Glutamatergic neuron (in vitro differentiated cells): Measurements from ENCODE around the gene BBLN. TPM values are rescaled to one million over a fixed set of nuclear protein-coding genes. Genes with fewer than 3 reads are reported as not detected.

Experiments used
- DNase-seq: peaks from one replicate; pipeline ENCODE4 v3.0.0; 2022
- H3K27ac Mint-ChIP-seq: one replicate; pipeline ENCODE4 v1.8.0; 2020; ENCODE audit warnings: mild to moderate bottlenecking, mixed read lengths, inconsistent platforms; ENCODE audit not compliant: unreplicated experiment
- H3K27me3 Mint-ChIP-seq: one replicate; pipeline ENCODE4 v1.8.0; 2020; ENCODE audit warnings: mild to moderate bottlenecking, moderate library complexity, mixed read lengths, inconsistent platforms; ENCODE audit not compliant: unreplicated experiment
- H3K36me3 Mint-ChIP-seq: one replicate; pipeline ENCODE4 v1.8.0; 2020; ENCODE audit warnings: mild to moderate bottlenecking, mixed read lengths, inconsistent platforms; ENCODE audit not compliant: unreplicated experiment
- H3K4me1 Mint-ChIP-seq: one replicate; pipeline ENCODE4 v1.8.0; 2020; ENCODE audit warnings: mild to moderate bottlenecking, low read depth, mixed read lengths, inconsistent platforms; ENCODE audit not compliant: unreplicated experiment
- H3K4me3 Mint-ChIP-seq: one replicate; pipeline ENCODE4 v1.8.0; 2020; ENCODE audit warnings: mild to moderate bottlenecking, mixed read lengths, inconsistent platforms; ENCODE audit not compliant: unreplicated experiment
- H3K9me3 Mint-ChIP-seq: one replicate; pipeline ENCODE4 v1.8.0; 2020; ENCODE audit warnings: mild to moderate bottlenecking, moderate library complexity, mixed read lengths, inconsistent platforms; ENCODE audit not compliant: unreplicated experiment
- total RNA-seq: library from RNA; stranded (reverse); fragmentation: NEBNext Ultra II Directional; extraction: Animal tissue kit (Norgen Biotek cat#: 25700); gene quantifications from one replicate; pipeline ENCODE4 v1.2.1, GENCODE V29; 2021; ENCODE audit not compliant: unreplicated experiment
- TF ChIP-seq, protein P1 (sequence below): fragments of 200-600 bp; sonication (generic); IDR thresholded peaks from one replicate; pipeline ENCODE4 v1.5.0; 2021; ENCODE audit not compliant: partially characterized antibody, unreplicated experiment

Gene BBLN
- total RNA-seq, 1 donor from 2014 or later, result 147 TPM

DNA sequence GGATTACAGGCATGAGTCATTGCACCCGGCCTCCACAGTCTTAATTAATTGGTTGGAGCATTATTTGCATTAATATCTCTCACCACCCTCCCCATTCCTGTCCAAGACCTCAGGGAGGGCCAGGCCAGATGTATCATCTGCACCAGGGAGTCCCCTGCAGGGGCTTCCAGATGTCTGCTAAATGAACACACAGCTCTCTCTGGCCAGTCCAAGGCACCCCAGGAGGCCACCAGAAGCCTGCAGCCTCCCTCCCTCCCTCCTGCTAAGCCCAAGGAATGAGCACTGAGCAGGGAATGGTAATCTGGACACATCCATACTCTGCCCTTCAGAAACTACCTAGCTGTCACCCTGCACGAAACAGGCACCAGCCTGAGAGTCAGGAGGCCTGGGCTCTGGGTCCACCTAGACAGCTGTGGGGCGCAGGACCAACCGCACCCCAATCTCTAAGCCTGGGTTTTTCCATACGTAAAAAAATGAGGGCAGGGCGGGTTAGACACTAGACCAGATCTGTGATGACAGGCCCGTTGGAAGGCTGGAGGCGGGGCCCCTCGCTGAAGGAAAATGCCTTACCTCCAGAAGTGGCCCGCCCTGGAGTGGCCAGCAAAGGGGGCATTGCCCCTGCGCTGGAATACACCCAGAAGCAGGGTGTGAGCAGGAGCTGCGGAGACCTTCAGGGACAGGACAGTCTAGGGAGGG is 23.0 kb downstream of the BBLN start:
- H3K4me1 Mint-ChIP-seq, result peaks cover 3% of the 10 kb centered on the region
- no peak for DNase-seq
- TF ChIP-seq, protein P1, sequence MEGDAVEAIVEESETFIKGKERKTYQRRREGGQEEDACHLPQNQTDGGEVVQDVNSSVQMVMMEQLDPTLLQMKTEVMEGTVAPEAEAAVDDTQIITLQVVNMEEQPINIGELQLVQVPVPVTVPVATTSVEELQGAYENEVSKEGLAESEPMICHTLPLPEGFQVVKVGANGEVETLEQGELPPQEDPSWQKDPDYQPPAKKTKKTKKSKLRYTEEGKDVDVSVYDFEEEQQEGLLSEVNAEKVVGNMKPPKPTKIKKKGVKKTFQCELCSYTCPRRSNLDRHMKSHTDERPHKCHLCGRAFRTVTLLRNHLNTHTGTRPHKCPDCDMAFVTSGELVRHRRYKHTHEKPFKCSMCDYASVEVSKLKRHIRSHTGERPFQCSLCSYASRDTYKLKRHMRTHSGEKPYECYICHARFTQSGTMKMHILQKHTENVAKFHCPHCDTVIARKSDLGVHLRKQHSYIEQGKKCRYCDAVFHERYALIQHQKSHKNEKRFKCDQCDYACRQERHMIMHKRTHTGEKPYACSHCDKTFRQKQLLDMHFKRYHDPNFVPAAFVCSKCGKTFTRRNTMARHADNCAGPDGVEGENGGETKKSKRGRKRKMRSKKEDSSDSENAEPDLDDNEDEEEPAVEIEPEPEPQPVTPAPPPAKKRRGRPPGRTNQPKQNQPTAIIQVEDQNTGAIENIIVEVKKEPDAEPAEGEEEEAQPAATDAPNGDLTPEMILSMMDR, result no peak
- peak overlapping the region; percentile 70 for H3K27ac Mint-ChIP-seq
- no peak overlapping the region for H3K4me3 Mint-ChIP-seq
- H3K27me3 Mint-ChIP-seq, result peaks cover 4% of the 10 kb centered on the region
- peaks cover 6% of the 10 kb centered on the region for H3K36me3 Mint-ChIP-seq
- H3K9me3 Mint-ChIP-seq, result peaks cover 3% of the 10 kb centered on the region

DNA sequence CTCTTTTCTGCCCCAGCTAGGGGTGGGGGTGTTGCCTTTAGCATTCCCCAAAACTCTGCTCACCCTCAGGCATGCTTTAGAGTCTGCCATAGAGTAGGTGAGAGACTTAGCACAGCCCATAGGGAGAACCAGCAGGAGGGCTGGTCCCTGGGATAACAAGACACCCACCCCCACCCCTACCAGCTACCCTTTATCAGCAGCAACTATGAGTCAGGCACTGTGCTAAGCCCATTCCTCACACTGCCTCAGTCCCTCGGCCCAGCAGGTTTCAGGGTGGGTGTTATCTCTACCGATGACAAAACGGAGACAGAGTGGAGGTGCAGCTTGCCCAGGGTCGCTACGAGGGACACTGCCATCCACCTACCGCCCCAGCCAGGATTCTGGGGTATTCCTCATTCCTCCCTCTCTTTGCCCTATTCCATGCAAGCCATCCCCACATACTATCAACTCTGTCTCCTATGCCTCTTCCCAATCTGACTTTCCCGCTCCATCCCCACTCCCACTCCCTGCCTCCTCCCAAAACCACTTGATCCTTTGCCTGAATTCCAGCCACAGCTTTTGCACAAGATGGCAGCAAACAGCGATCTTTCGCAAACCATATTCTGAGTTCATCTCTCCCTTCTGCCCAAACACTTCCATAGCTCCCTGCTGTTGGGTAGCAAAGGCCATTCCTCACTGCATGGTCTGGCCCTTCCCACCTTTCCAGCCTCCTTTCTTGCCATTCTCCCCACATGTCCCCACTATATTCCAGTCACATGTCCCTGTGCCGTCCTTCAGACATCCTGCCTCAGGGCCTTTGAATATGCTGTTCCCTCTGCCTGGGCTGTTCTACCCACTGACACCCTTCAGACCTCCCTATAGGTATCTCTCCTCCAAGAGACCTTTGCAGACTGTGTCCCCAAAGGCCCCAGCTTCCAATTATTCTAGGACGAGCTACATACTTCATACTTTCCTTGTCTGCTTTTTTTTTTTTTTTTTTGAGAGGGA is 26.2 kb downstream of the BBLN start:
- TF ChIP-seq, protein P1, result no peak
- Mint-ChIP-seq H3K27ac (no peak overlapping the region), H3K4me3 (no peak overlapping the region), H3K36me3 (peaks cover 6% of the 10 kb centered on the region), H3K9me3 (peaks cover 4% of the 10 kb centered on the region), H3K4me1 (peaks cover 6% of the 10 kb centered on the region), H3K27me3 (peaks cover 7% of the 10 kb centered on the region)
- DNase-seq, result no peak

DNA sequence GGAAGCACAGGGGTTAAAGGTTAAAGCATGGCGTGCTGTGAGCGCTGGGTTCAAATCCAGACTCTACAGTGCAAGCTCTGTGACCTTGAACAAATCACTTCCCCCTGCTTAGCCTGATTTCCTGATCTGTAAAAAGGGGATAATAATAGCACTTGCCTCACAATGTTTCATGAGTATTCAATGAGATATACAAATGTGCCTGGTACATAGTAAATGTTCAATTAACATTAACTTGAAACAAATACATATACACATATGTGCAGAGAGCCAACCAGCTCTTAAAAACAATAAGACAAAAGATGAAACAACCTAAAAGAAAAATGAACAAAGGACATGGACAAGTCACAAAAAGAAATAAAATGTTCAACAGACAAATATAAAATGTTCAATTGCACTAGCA is 27.3 kb downstream of the BBLN start:
- no peak for DNase-seq
- H3K4me3 Mint-ChIP-seq, result no peak overlapping the region
- H3K4me1 Mint-ChIP-seq, result peaks cover 3% of the 10 kb centered on the region
- no peak overlapping the region for H3K27ac Mint-ChIP-seq
- peaks cover 4% of the 10 kb centered on the region for H3K9me3 Mint-ChIP-seq
- TF ChIP-seq, protein P1, result no peak
- H3K27me3 Mint-ChIP-seq, result peaks cover 10% of the 10 kb centered on the region
- H3K36me3 Mint-ChIP-seq, result peaks cover 6% of the 10 kb centered on the region

DNA sequence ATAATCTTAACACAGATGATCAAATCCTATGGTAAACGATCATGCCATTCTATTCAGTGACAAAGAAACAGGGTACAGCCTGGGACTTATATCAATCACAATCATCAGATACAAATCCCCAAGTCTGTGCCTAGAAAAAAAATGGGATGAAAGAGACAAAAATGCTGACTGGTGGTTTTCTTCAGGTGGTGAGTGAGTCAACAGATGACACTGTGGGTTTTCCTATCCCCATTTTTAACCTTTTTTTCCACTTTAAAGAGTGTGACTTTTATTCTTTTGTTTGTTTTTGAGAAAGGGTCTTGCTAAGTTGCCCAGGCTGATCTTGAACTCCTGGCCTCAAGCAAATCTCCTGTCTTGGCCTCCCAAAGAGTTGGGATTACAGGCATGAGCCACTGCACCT is 28.1 kb downstream of the BBLN start:
- Mint-ChIP-seq H3K4me1 (peaks cover 3% of the 10 kb centered on the region), H3K4me3 (no peak overlapping the region), H3K9me3 (peaks cover 4% of the 10 kb centered on the region), H3K27me3 (peaks cover 10% of the 10 kb centered on the region), H3K27ac (no peak overlapping the region), H3K36me3 (peaks cover 6% of the 10 kb centered on the region)
- DNase-seq, result no peak
- TF ChIP-seq, protein P1, result no peak
